Measurements from ENCODE around the gene CUEDC1.

The CUEDC1 gene

DNA sequence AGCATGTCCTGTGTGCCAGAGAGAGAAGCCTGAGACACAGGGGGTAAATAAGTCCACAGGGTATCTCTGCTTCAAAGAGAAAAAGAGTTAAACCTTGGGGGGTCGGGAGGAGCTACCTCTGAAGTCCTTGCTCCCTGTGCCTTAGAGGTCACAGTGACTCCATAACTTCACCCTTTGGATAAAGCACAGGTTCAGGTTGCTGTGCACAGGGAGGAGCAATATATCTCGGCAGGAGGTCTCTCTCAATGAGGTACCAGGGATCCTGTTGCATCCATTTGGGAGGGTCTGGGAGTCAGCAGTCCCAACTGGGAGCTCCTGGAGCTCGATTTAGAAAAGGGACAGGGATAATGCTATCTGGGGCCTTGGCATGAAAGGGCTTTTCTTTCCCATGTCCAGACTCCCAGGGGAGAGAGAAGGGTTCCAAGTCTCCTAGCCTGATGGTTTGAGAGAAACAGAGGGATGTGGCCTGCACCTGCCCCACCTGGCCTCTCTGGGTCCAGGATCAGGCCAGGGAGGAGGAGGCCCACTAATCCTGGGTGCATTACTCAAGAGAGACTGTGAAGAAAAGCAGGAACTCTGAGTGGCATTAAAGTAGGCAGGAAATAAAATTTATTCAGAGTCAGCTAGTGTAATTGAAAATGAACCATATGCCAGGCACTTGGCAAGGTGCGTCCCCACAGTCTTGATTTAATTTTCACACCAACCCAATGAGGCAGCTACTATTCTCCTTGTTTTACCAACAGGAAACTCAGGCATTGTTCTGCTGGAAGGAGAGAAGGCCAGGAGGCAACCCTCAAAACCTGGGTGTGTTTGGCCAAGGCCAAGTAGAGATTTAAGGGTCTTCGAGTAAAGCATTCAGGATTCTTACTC is 40.7 kb downstream of the CUEDC1 start:
- FAIRE-seq: no peak

DNA sequence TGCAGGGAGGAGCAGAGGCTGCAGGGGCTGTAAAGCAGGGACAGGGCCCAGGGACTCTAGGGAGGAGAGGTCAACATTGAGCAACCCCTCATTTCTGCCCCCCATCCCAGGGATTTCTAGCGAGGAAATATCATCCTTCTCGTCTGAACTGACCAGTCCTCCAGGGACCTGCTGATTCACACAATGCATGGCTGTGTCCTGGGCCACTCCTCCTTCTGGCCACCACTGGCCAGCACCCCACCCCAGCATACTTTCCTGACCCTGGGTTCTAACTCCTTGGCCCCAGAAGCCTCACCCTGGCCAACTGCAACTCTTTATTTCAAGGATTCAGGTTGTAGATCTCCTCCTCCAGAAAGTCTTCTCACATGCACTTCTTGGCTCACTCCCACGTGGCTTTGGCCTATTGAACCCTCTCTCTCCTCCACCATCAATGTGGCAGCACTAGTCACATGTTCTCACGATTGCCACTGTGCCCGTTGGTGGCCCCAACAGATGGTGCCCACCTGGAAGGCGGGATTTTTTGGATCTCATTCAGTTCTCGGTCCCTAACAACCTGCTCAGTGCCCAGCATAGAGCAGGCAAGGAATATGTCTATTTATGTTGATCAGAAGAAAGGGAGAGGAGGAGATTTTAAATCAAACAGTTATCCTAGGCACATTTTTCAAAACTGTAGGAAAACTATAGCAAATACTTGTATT is 41.5 kb downstream of the CUEDC1 start:
- FAIRE-seq: no peak

DNA sequence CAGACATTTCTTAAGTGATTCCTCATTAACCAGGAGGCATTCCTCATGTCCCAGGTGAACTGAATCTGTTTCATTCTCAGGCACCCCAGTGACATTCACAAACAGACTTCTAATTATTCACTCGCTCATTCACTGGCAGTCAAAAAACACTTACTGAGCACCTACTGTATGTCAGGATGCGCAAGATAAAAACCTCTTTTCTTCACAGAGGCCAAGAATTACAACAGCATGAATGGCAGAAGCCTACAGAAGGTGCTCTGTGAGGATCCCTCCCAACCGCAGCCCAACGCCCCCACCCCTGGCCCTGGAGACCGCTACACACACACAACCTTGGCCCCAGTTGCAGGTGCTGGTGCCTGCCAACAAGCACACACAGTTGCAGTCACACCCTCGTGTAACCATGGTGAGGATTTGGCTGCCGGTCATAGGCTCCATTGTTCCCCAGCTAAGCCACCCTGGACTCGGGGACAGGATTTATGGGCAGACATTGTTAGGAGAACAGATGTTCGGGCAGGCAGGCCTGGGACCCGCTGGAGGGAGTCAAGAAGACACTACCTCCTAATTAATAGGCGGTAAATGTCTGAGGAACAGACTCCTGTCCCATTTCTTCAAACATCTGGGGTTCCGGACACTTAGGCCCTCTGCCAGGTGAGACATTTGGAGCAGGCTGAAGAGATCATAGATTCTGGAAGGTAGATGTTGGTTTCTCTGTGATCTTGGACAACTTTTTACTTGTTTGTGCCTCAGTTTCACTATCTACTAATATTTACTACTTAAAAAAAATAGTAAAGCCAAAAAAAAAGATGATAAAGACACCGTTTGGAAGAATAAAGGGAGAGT is 43.2 kb downstream of the CUEDC1 start:
- no peak for FAIRE-seq

DNA sequence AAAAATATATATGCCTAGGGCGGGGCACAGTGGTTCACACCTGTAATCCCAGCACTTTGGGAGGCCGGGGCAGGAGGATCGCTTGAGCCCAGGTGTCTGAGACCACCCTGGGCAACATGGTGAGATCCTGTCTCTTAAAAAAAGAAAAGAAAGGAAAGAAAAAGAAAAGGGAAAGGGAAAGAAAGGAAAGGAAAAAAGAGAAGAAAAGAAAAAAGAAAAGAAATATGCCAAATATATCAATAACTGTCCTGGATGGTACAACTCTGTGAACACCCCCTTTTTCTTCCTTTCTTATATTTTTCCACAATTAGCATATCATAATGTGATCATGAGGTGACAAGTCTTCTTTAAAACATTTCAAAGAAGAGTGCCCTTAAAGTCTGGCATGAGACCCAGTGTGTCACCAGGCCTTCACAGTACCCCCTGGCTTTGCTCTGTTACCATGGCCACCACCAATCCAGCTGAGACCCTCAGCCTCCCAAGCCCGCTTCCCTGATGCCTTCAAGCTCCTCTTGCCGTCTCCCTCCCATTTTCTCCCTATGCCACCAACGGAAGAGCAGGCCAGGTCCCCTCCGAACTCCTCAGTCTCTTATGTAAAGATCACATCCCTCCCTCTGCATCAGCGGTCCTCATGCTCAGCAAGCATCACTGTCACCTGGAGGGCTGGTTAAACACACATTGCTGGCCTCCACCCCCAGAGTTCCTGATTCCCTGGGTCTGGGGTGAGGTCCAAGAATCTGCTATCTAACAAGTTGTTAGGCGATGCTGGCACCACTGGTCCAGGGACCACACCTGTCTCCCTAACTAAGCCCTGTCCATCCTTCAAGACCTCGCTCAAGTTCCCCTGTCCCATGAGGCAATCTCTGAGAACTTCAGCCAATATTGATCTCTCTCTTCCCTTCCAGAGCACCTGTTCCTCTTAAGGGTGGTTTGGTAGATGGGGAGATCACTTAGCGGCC is 44.5 kb downstream of the CUEDC1 start:
- FAIRE-seq: no peak

DNA sequence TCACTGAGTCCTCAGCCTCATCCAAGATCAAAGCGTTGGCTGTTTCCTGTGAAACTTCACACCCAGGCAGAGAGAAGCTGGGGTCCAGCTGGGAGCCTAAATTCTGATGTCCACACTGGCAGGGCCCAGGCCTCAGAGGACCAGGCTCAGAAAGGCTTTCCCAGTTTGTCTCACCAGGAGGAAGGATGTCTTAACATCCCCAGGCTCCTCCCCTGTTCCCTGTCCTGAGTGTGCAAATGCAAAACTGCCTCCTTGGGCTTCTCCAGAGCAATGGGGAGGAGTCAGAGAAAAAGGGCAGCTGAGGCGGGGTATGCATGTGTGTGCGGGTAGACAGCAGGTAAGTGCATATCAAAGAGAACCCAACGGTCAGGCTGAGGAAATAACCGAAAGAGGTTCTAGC is 45.7 kb downstream of the CUEDC1 start:
- no peak for FAIRE-seq

DNA sequence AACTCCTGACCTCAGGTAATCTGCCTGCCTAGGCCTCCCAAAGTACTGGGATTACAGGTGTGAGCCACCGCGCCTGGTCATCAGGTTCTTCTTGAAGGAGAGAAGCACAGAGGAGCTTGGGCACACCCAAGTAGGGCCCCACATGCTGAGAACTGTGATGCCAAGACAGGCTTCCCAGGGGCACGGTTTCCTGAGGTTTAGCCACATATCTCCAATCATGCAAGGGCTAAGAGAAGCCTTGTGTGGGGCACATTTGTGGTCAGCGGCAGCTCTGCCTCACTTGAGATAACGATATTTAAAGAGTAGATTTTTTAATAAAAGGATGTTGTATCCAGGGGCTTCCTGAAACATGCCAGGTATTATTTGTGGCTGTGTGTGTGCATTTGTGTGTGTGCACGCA is 46.9 kb downstream of the CUEDC1 start:
- FAIRE-seq: no peak

DNA sequence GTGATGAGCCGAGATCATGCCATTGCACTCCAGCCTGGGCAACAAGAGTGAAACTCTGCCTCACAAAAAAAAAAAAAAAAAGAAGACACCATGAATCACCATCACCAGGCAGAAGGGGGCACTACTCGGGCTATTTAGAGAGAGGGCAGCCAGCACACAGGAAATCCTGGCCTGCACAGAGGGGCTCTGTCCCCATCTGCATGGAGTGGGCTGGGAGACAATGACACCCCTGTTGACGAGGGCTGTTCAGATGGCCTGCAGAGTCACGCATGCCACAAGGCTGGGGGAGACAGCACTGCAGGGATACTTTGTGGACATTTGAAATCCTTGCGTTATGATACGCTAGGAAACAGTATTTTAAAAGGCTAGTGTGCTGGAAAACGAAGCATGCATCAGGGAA is 48.3 kb downstream of the CUEDC1 start:
- FAIRE-seq: no peak

DNA sequence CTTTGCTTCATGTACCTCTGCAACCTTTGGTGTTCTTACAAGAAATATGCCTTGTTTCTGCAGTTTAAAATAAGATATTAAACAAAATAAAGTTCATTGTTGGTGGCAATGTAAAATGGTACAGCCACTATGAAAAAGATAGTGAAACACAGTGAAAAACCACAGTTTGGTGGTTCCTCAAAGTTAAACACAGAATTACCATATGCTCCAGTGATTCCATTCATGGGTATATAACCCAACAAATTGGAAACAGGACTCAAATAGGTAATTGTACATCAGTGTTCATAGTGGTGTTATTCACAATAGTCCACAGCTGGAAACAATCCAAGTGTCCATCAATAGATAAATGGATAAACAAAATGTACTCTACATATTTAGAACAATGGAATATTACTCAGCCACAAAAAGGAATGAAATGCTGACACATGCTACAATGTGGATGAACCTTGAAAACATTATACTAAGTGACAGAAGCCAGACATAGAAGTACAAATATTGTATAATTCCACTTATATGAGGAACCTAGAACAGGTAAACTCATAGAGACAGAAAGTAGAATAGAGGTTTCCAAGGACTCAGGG is 49.2 kb downstream of the CUEDC1 start:
- no peak for FAIRE-seq

DNA sequence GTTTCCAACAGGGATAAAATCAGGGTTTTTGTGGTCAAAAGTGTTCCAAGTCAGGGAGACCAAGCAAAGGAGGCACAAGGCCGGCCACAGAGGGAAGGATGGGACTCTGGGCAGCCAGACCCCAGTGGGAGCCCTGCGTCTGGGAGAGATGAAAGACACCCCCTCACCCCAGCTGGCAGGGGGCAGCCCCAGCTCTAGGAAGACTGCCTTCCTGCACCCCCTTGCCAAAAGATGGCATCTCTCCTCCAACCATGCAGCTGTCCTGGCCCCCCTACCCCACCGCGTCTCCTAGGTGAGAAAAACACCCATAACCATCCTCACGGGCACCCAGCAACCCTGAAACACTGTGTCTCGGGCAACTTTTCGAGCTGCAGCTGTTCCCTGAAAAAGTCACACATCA is 51.3 kb downstream of the CUEDC1 start:
- no peak for FAIRE-seq

DNA sequence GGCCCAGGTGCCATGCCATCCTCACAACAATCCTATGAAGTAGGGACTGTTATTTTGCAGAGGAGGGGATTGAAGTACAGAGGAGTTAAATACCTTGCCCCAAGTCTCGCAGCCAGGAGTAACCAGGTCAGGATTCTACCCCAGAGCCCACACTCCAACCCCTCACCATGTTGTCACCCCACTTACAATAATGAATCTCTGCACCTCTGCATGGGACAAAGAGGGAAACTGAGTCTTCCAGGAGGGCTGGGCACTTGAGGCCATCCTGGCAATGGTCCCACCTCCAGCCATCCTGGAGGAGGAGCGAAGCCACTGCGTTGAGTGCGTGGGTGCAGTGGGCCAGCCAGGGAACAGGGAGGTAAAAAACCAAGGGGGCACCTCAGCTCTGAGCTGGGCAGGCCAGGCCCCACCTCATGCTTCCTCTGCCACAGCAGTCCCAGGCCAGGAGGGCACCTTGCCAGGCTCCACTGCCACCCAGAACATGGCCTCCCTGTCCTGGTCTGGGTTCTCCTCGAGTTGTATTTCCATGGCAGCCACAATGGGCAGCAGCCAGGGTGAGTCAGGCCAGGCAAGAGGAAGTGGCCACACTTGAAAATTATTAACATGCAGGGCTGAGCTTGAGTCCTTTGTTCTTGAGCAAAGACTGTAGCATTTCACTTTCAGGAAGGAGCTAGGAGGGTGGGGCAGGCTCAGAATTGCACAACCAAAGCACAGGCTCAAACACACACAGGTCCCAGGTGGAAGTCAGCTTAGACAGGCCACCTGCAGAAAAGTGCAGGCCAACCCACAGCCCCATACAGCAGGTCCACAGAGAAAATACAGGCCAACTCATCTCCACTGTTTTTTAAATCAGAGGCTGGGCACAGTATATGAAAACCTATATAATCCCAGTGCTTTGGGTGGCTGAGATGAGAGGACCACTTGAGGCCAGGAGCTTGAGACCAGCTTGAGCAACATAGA is 52.1 kb downstream of the CUEDC1 start:
- FAIRE-seq: no peak

DNA sequence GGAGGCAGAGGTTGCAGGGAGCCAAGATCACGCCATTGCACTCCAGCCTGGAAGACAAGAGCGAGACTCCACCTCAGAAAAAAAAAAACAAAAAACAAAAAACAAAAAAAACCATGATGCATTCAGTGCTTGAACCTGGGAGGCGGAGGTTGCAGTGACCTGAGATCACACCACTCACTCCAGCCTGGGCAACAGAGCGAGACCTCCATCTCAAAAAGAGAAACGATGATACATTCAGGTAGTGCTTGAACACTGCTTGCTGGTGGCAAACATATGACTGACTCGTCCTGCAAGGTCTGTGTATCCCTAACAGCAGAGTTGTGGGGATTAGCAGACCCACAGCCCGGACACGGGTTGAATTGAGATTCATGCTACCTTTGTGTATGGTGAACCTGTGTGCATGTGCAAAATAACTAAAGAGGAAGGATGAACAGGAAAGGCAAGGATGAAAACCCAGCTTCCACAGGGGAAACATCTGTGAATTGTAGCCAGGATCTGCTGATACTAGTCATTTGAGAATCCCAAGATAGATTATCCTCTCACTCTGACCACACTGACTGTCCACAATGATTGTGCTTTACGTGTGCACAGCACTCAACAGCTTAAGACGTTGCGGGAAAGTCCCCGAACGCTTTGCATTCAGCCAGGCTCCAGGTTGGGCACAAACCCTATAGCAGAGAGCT is 53.0 kb downstream of the CUEDC1 start:
- no peak for FAIRE-seq

DNA sequence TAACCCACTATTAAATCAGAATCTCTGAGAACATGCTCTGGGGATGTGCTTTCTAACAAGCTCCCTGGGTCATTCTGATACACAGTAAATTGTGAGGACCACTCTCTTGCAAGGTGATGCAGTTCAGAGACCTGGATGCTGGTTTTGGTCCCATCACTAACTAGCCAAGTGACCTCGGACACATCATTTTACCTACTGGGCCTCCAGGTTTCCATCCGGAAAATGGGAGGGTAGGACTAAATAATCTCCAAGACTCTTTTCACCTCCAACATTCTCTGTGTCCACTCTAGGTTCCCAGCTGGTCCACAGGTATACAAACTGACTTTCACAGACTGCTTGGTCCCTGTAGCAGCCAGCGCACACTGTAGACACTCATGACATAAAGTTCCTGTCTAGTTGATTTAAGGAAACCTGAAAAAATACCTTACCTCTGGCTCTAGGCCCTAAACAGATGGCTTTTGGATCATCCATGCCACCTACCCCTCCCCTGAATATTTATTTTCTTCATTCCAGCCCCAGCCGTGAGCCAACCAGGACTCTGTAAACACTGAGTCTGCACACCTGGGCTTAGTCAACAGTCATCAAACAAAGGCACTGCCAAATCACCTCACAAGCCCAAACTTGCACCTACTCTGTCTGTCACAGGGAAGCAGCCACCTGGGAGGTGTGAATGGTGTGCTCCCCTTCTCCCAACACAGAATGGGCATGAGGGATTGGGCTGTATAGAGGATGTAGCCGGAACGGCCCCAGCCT is 54.0 kb downstream of the CUEDC1 start:
- FAIRE-seq: no peak

DNA sequence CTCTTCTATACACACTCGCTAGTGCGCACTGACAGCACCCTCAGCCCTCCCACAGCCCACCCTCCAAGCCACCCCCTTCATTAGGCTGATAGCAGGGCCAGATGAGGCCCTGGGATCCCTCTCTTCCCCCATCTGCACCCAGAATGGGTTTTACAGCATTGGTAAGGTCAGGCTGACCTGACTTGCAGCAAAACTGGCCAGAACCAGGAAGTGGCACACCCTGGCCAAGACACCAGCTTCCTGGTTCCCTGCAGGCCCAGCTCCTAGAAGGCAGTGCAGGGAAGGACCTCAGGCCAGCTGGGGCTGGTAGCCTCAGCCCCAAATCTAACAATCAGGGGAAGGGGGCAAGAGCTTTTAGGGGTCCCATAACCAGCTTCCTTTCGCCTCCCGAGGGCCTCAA is 55.4 kb downstream of the CUEDC1 start:
- no peak for FAIRE-seq

DNA sequence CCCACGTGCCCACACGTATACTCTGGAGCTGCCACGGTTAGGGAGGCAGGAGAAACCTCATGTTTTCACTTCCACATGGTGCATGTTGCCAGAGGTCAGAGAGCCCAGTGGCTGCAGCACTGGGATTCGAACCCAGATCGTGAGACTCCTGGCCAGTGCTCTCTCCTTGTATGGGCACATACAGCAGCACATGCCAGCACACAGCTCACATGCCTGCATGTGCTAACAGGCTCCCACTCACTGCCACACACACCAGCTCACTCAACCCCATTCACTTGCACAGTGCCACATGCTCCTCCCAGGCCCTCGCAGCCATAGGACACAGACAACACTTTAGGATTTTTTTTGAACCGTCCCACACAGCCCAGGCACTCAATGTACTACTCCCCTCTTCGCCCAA is 55.8 kb downstream of the CUEDC1 start:
- no peak for FAIRE-seq

DNA sequence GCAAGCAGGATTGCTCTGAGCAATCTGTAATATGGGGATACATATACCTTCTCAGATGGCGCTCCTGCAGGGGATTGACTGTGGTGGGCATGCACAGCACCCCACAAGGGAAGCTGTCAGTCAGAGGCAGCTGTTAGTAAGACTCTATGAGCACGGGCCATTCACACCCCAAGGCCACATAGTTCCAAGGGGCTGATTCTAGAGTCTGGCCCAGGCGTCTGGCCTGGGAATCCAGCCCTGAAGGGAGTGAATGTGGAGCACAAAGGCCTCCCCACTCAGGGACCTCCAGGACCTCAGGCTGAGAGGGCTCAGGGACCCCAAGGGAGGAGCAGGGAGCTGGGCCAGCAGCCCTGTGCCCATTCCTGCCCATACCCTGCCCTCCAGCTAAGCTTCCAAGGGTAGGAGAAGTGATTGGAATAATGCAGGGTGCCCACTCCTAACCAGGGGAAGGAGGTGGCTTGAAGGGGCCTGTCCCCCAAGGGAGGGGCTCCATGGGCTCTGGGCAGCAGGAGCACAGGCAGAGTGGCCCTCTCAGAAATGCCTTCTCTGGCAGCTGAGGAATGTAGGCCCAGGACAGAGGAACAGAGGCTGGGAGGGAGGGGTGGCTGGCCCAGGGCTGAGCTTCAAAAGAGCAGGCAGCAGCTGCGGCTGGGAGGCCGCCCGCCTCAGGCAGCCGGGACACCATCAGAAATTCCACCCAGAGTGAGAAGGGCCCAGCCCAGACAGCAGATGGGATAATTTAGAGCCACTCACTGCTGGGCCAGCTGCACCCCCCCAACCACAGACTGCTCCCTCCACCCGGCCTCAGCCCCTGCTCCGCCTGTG is 56.5 kb downstream of the CUEDC1 start:
- no peak for FAIRE-seq

DNA sequence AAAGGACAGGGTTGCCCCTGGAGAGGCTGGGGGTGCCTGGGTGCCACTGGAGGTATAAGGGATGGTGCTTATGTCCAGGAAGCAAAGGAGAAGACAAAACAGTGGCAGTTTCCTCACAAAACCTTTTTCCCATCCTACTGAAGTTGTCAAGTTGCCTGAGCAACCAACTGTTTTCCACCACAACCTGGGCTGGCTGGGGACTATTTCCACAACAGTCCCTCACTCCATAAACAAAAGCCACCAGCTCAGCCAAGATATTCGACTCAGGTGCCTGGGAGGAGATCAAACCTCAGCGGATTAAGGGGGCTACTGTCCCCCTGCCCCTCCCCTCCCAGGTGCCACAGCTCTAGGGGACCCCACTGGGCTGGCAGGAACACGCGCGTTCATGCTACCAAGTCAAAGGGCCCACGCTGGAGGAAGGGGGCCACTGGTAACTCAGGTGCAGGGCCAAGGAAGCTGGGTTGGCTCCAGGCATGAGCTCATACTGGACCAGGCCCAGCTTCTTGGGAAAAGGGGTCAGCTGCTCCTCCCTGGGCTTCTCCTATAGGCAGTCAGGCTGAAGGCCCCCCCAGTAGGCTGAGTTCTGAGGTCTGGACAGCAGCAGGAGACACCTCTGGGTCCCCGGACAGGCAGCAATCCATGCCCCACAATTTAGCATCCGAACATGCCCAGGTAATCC is 59.7 kb downstream of the CUEDC1 start:
- FAIRE-seq: no peak

DNA sequence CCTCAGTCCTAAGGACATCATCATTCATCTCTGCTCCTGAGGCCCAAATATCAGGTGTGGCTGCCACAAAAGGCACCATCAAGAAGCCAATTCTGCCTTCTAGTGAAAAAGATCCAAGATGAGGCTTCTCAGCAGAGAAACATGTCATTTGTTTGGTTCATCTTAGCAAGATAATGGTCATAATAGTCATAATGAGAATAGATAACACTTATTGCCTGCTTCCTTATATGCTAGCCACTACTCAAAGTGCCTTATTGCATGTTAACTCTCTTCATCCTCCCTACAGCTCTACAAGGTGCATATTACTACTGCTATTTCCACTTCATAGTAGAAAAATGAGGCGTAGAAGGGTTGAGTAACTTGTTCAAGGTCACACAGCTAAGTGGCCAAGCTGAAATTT is 60.4 kb downstream of the CUEDC1 start:
- FAIRE-seq: no peak
